ENCODE data around the gene TNK2. TPM values are rescaled to one million over a fixed set of nuclear protein-coding genes. Genes with fewer than 3 reads are reported as not detected.
A peak's percentile ranks its signal among the peaks of the same experiment; 100 is the strongest.
"Not testable (repeated sequence)": the region's sequence is repeated elsewhere in the genome, so short reads cannot be mapped to it uniquely, and the experiment has no call there.

Gene TNK2
- polyA plus RNA-seq, 3 donors = 0.84 to 131 (median 1.8) TPM

DNA sequence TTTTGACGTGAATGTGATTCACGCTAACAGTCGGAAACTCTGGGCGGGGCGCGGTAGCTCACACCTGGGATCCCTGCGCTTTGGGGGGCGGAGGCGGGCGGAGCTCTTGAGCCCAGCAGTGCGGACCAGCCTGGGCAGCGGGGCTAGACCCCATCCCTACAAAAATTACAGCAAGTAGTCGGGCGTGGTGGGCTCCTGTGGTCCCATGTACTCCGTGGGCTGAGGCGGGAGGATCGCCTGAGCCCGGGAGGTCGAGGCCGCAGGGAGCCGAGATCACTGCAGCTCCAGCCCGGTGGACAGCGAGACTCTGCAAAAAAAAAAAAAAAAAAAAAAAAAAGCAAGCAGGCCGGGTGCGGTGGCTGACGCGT lies 46.4 kb upstream of the TNK2 start:
- H4K20me1 ChIP-seq (ENCODE audit: insufficient read depth, low read length); H3K79me2 ChIP-seq (ENCODE audit: insufficient read depth, low read length); H3K9me3 Mint-ChIP-seq; H3K27me3 ChIP-seq (ENCODE audit: control insufficient read depth in 2 of 2, insufficient read depth in 2 of 2, low read length in 2 of 2); H3K27me3 Mint-ChIP-seq (ENCODE audit: low read depth in 3 of 3); H3K27ac ChIP-seq (ENCODE audit: low read depth in 1 of 2, low read length in 2 of 2); H3K4me1 Mint-ChIP-seq; intact Hi-C loops (cut with micrococcal nuclease); H3K27ac Mint-ChIP-seq; H3K9me3 ChIP-seq (replicated peaks in 1 of 2; ENCODE audit: control insufficient read depth in 1 of 2, insufficient read depth in 1 of 2, low read length in 2 of 2); DNase-seq; H3K4me1 ChIP-seq (ENCODE audit: control insufficient read depth in 1 of 2, insufficient read depth in 2 of 2, low read length in 2 of 2): not testable (repeated sequence)
- peak overlapping the region; percentile 46 for H2AFZ ChIP-seq (ENCODE audit: insufficient read depth, low read depth, low read length, poor library complexity, severe bottlenecking)
- WGBS (ENCODE audit: insufficient coverage) = 0% methylated on average over 1 of the region's 27 CpGs
- H3K4me3 ChIP-seq (replicated peaks in 1 of 3; ENCODE audit: low read depth in 2 of 3, low read length in 3 of 3) = peak overlapping the region; percentile 33 to 69 (median 64)
- H3K36me3 Mint-ChIP-seq = peaks cover 19 to 32% of the 10 kb centered on the region in 2 donors
- H3K4me2 ChIP-seq (replicated peaks; ENCODE audit: extremely low read depth, low read length, poor library complexity, severe bottlenecking) = peak overlapping the region; percentile 46
- H3K9ac ChIP-seq (ENCODE audit: insufficient read depth, low read length, poor library complexity, severe bottlenecking) = peak overlapping the region; percentile 43
- peaks cover 6 to 15% of the 10 kb centered on the region in 2 donors for H3K36me3 ChIP-seq (replicated peaks in 1 of 2; ENCODE audit: control insufficient read depth in 1 of 2, insufficient read depth in 2 of 2, low read length in 2 of 2)
- peak overlapping the region; percentile 78 to 82 for H3K4me3 Mint-ChIP-seq

DNA sequence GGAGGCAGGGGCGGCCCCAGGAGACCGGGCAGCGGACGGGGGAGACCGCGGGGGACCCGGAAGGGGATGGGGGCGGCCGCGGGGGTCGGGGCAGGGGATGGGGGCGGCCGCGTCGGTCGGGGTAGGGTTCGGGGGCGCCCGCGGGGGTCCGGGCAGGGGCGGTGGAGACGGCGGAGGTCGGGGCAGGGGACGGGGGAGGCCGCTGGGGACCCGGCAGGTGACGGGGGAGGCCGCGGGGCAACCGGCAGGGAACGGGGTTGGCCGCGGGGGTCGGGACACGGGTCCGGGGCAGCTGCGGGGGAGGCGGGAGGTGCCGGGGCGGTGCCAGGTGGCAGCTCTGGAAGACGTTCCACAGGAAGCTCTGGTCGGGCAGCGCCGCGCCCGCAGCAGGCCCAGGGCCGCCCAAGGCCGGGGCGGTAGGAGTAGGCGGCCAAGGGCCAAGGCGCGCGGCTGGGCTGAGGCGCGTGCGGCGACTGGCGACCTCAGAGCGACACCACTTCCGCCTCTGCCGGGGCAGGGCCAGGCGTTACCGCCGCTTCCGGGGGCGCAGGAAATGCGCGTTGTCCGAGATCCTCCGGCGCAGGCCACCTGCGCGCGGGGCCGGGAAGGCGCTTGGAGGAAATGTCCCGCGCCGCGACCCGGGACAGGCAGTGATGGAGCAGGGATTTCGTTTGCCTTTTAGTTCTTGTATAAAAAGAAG lies 45.9 kb upstream of the TNK2 start:
- Mint-ChIP-seq H3K4me3 (peak overlapping the region; percentile 78 to 82), H3K36me3 (peaks cover 15 to 28% of the 10 kb centered on the region in 2 donors)
- H3K36me3 ChIP-seq (replicated peaks in 1 of 2; ENCODE audit: control insufficient read depth in 1 of 2, insufficient read depth in 2 of 2, low read length in 2 of 2) = peaks cover 3 to 11% of the 10 kb centered on the region in 2 donors
- H4K20me1 ChIP-seq (ENCODE audit: insufficient read depth, low read length); H3K9me3 ChIP-seq (replicated peaks in 1 of 2; ENCODE audit: control insufficient read depth in 1 of 2, insufficient read depth in 1 of 2, low read length in 2 of 2); H3K79me2 ChIP-seq (ENCODE audit: insufficient read depth, low read length); H3K27me3 ChIP-seq (ENCODE audit: control insufficient read depth in 2 of 2, insufficient read depth in 2 of 2, low read length in 2 of 2); H3K27ac Mint-ChIP-seq; H3K4me1 Mint-ChIP-seq; H3K4me1 ChIP-seq (ENCODE audit: control insufficient read depth in 1 of 2, insufficient read depth in 2 of 2, low read length in 2 of 2); H3K27me3 Mint-ChIP-seq (ENCODE audit: low read depth in 3 of 3); intact Hi-C loops (cut with micrococcal nuclease); H3K27ac ChIP-seq (ENCODE audit: low read depth in 1 of 2, low read length in 2 of 2); H3K9me3 Mint-ChIP-seq: not testable (repeated sequence)
- peak overlapping the region; percentile 46 for H3K4me2 ChIP-seq (replicated peaks; ENCODE audit: extremely low read depth, low read length, poor library complexity, severe bottlenecking)
- DNase-seq = peak; percentile 54 to 71 (median 66)
- H3K9ac ChIP-seq (ENCODE audit: insufficient read depth, low read length, poor library complexity, severe bottlenecking) = peak overlapping the region; percentile 43
- peak overlapping the region; percentile 33 to 69 (median 64) for H3K4me3 ChIP-seq (replicated peaks in 1 of 3; ENCODE audit: low read depth in 2 of 3, low read length in 3 of 3)
- 3% methylated on average over 12 of the region's 84 CpGs for WGBS (ENCODE audit: insufficient coverage)
- H2AFZ ChIP-seq (ENCODE audit: insufficient read depth, low read depth, low read length, poor library complexity, severe bottlenecking) = peak overlapping the region; percentile 46

DNA sequence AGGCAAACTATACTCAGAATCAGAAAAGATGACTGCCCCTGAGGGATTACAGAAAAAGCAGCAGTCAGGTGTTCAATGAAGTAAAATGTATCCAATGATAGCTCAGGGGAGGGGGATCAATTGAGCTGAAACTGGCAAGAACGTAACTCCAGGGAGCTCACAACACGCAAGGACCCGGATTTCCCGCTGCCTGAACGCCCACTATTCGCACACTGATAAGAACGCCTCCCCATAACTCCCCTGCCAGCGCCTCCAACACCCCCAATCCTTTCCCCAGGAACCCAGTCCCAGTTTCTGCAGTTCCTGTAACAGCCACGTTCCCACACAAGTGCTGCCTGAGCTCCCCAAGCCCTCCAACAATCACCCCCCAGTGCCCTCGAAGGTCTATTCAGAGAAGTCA lies 44.2 kb upstream of the TNK2 start:
- H3K9ac ChIP-seq (ENCODE audit: insufficient read depth, low read length, poor library complexity, severe bottlenecking); H3K27ac Mint-ChIP-seq; H3K4me3 Mint-ChIP-seq; H4K20me1 ChIP-seq (ENCODE audit: insufficient read depth, low read length); H3K27me3 Mint-ChIP-seq (ENCODE audit: low read depth in 3 of 3); H3K9me3 Mint-ChIP-seq; H3K9me3 ChIP-seq (replicated peaks in 1 of 2; ENCODE audit: control insufficient read depth in 1 of 2, insufficient read depth in 1 of 2, low read length in 2 of 2); H3K4me2 ChIP-seq (replicated peaks; ENCODE audit: extremely low read depth, low read length, poor library complexity, severe bottlenecking); H3K79me2 ChIP-seq (ENCODE audit: insufficient read depth, low read length); DNase-seq; H3K4me3 ChIP-seq (replicated peaks in 1 of 3; ENCODE audit: low read depth in 2 of 3, low read length in 3 of 3); H2AFZ ChIP-seq (ENCODE audit: insufficient read depth, low read depth, low read length, poor library complexity, severe bottlenecking); H3K36me3 ChIP-seq (replicated peaks in 1 of 2; ENCODE audit: control insufficient read depth in 1 of 2, insufficient read depth in 2 of 2, low read length in 2 of 2); H3K27me3 ChIP-seq (ENCODE audit: control insufficient read depth in 2 of 2, insufficient read depth in 2 of 2, low read length in 2 of 2); H3K27ac ChIP-seq (ENCODE audit: low read depth in 1 of 2, low read length in 2 of 2); intact Hi-C loops (cut with micrococcal nuclease); H3K4me1 ChIP-seq (ENCODE audit: control insufficient read depth in 1 of 2, insufficient read depth in 2 of 2, low read length in 2 of 2); H3K4me1 Mint-ChIP-seq: not testable (repeated sequence)
- H3K36me3 Mint-ChIP-seq = peaks cover 7 to 17% of the 10 kb centered on the region in 2 donors
- no CpG with 5 or more reads among the region's 10 CpGs for WGBS (ENCODE audit: insufficient coverage)

DNA sequence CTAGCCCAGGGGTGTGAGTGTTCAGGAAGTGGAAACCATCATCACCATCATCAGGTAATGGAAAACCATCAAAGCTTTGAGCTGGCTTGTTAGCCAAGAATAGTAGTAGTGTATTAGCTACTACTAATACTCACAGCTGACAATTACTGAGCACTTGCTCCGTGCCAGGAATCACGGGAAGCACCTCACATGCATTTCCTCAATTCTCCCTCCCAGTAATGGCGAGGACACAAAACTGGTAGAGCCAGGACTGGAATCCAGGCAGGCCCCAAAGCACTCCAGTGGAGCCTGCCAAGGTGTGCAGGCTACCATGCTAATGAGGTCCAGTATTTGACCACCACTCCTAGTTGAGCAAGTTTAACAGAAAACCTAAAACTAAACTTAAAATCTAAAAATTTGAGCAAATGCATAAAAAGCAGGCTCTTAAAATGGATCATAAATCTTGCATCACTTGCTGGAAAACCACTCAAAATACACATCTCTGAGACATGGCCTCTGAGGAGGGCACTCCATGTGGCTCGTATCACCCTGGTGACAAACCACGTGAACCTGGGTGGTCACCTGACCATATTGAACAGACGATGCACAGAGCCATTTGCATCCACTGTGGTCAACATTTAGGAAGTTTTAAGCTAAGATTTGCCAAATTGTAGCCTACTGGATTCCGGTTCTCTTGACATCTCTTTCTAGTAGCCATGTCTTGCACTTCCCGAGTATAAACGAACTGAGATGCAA lies 43.3 kb upstream of the TNK2 start:
- H3K9ac ChIP-seq (ENCODE audit: insufficient read depth, low read length, poor library complexity, severe bottlenecking); H3K79me2 ChIP-seq (ENCODE audit: insufficient read depth, low read length); H2AFZ ChIP-seq (ENCODE audit: insufficient read depth, low read depth, low read length, poor library complexity, severe bottlenecking); H3K4me1 Mint-ChIP-seq; H3K9me3 Mint-ChIP-seq; H3K36me3 ChIP-seq (replicated peaks in 1 of 2; ENCODE audit: control insufficient read depth in 1 of 2, insufficient read depth in 2 of 2, low read length in 2 of 2); H3K4me3 ChIP-seq (replicated peaks in 1 of 3; ENCODE audit: low read depth in 2 of 3, low read length in 3 of 3); H4K20me1 ChIP-seq (ENCODE audit: insufficient read depth, low read length); intact Hi-C loops (cut with micrococcal nuclease); H3K27me3 Mint-ChIP-seq (ENCODE audit: low read depth in 3 of 3); DNase-seq; H3K9me3 ChIP-seq (replicated peaks in 1 of 2; ENCODE audit: control insufficient read depth in 1 of 2, insufficient read depth in 1 of 2, low read length in 2 of 2); H3K4me2 ChIP-seq (replicated peaks; ENCODE audit: extremely low read depth, low read length, poor library complexity, severe bottlenecking); H3K27ac ChIP-seq (ENCODE audit: low read depth in 1 of 2, low read length in 2 of 2); H3K27me3 ChIP-seq (ENCODE audit: control insufficient read depth in 2 of 2, insufficient read depth in 2 of 2, low read length in 2 of 2); H3K4me1 ChIP-seq (ENCODE audit: control insufficient read depth in 1 of 2, insufficient read depth in 2 of 2, low read length in 2 of 2); H3K4me3 Mint-ChIP-seq; H3K27ac Mint-ChIP-seq: not testable (repeated sequence)
- WGBS (ENCODE audit: insufficient coverage) = 96% methylated on average over 3 of the region's 9 CpGs
- H3K36me3 Mint-ChIP-seq = peaks cover 8 to 14% of the 10 kb centered on the region in 2 donors

Measured in CD14-positive monocyte (primary cell).